SK-N-MC (cell line): ENCODE results near the gene CGB8.
"Not testable (repeated sequence)": the region's sequence is repeated elsewhere in the genome, so short reads cannot be mapped to it uniquely, and the experiment has no call there.

Source experiments
- EZH2 ChIP-seq: fragments of 200-600 bp; sonication (generic); IDR thresholded peaks from one replicate; pipeline ENCODE4 v1.6.1; 2017; ENCODE audit warnings: antibody characterized with exemption
- FOXP2 ChIP-seq: optimal IDR thresholded peaks from 2 replicates; pipeline ENCODE3; 2011; ENCODE audit warnings: mild to moderate bottlenecking, moderate library complexity; ENCODE audit not compliant: insufficient read depth; ENCODE audit errors: extremely low read length, control extremely low read depth
- POLR2AphosphoS5 ChIP-seq: IDR thresholded peaks from 2 replicates; pipeline ENCODE4 v1.6.1; 2012; ENCODE audit warnings: mild to moderate bottlenecking, low read depth, low read length, borderline replicate concordance

DNA sequence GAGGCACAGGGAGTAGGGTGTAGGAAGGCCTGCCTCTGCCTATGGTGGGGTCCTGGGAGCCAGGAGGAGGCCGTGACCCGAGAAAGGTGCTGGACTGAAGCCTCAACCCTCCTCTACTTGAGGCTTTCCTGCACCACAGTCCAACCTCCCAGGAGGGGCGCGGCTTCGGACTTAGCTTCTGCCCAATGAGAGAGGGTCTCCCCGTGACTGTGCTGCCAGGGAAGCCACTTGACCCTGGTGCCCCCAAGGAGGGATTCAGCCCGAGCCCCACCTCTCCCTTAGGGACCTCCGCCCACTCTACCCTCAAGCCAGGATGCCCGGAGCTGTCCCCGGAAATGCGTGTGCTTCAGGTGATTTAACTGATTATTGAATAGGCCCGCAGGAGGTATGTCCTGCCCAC, at the start of gene CGB8:
- TF ChIP-seq POLR2AphosphoS5, EZH2, FOXP2: not testable (repeated sequence)
